RWPE2 (cell line): ENCODE measurements around the gene MAPKAPK3.

Experiments
- ATAC-seq: fragments of 200-7000 bp; cut with Tn5 transposase; 3 replicates; pipeline ENCODE4 v1.9.1; 2021; ENCODE audit warnings: low read depth
- DNase-seq: peaks from one replicate; pipeline ENCODE4 v3.0.0-alpha.2; 2020; ENCODE audit warnings: low spot score
- H3K27ac ChIP-seq: fragments of 450-650 bp; 2 replicates; pipeline ENCODE4 v1.5.1; 2017; ENCODE audit warnings: mild to moderate bottlenecking; ENCODE audit not compliant: poor library complexity, severe bottlenecking
- H3K27me3 ChIP-seq: fragments of 250-450 bp; sonication (Bioruptor Pico); 2 replicates; pipeline ENCODE4 v1.5.1; 2021; ENCODE audit warnings: mild to moderate bottlenecking, moderate library complexity; ENCODE audit not compliant: insufficient read depth, poor library complexity, severe bottlenecking
- H3K36me3 ChIP-seq: fragments of 250-450 bp; sonication (Bioruptor Pico); 2 replicates; pipeline ENCODE4 v1.5.1; 2020; ENCODE audit warnings: low read depth, mild to moderate bottlenecking, moderate library complexity
- H3K4me1 ChIP-seq: fragments of 250-450 bp; sonication (Bioruptor Pico); 2 replicates; pipeline ENCODE4 v1.5.1; 2021; ENCODE audit warnings: mild to moderate bottlenecking, moderate library complexity; ENCODE audit not compliant: insufficient read depth, poor library complexity, severe bottlenecking
- H3K4me3 ChIP-seq: fragments of 250-450 bp; sonication (Bioruptor Pico); 2 replicates; pipeline ENCODE4 v1.5.1; 2021; ENCODE audit warnings: mild to moderate bottlenecking, moderate library complexity; ENCODE audit not compliant: severe bottlenecking
- H3K9me3 ChIP-seq: fragments of 250-450 bp; sonication (Bioruptor Pico); 2 replicates; pipeline ENCODE4 v1.5.1; 2021; ENCODE audit warnings: mild to moderate bottlenecking, moderate library complexity; ENCODE audit not compliant: severe bottlenecking
- TF ChIP-seq, protein P1 (sequence below): fragments of 450-650 bp; IDR thresholded peaks from one replicate; pipeline ENCODE4 v1.5.1; 2017; ENCODE audit warnings: mild to moderate bottlenecking, moderate library complexity; ENCODE audit not compliant: poor library complexity, severe bottlenecking

The MAPKAPK3 gene

GRCh38 chr3:50625231-50626182, 8.6 kb downstream of the MAPKAPK3 start:
- TF ChIP-seq, protein P1, sequence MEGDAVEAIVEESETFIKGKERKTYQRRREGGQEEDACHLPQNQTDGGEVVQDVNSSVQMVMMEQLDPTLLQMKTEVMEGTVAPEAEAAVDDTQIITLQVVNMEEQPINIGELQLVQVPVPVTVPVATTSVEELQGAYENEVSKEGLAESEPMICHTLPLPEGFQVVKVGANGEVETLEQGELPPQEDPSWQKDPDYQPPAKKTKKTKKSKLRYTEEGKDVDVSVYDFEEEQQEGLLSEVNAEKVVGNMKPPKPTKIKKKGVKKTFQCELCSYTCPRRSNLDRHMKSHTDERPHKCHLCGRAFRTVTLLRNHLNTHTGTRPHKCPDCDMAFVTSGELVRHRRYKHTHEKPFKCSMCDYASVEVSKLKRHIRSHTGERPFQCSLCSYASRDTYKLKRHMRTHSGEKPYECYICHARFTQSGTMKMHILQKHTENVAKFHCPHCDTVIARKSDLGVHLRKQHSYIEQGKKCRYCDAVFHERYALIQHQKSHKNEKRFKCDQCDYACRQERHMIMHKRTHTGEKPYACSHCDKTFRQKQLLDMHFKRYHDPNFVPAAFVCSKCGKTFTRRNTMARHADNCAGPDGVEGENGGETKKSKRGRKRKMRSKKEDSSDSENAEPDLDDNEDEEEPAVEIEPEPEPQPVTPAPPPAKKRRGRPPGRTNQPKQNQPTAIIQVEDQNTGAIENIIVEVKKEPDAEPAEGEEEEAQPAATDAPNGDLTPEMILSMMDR: no peak
- H3K9me3 ChIP-seq: no peaks in the 10 kb centered on the region
- H3K36me3 ChIP-seq: peaks cover 22% of the 10 kb centered on the region; the same call in 1 of the 2 replicates
- peaks cover 45% of the 10 kb centered on the region for H3K4me1 ChIP-seq
- no peak overlapping the region for H3K4me3 ChIP-seq
- no peaks in the 10 kb centered on the region for H3K27me3 ChIP-seq
- peak overlapping the region; percentile 70 for H3K27ac ChIP-seq
- no peak for DNase-seq
- no peak for ATAC-seq

DNA sequence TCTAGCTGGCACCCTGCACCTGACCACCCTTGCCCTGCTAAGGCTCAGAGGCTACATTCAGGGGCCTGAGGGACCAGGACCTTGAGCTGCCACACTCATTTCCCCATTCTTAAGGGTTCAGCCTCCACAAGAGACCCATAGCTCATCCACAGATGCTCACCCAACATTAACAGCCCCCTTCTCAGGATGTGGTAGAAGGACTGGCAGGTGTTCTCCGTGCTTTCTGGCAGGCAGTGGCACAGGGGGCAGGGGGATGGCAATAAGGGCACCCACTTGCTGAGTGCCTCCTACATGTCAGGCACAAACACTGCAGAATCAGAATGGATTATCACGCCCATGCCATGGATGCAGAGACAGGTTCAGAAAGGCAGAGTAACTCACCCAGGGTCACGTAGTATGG, 9.4 kb downstream of the MAPKAPK3 start:
- DNase-seq (no peak), ATAC-seq (no peak)
- Histone ChIP-seq H3K9me3 (no peaks in the 10 kb centered on the region), H3K27ac (peak overlapping the region; percentile 70), H3K4me3 (no peak overlapping the region), H3K4me1 (peaks cover 51% of the 10 kb centered on the region), H3K27me3 (no peaks in the 10 kb centered on the region), H3K36me3 (peaks cover 20% of the 10 kb centered on the region; the same call in 1 of the 2 replicates)
- TF ChIP-seq, protein P1: no peak

DNA sequence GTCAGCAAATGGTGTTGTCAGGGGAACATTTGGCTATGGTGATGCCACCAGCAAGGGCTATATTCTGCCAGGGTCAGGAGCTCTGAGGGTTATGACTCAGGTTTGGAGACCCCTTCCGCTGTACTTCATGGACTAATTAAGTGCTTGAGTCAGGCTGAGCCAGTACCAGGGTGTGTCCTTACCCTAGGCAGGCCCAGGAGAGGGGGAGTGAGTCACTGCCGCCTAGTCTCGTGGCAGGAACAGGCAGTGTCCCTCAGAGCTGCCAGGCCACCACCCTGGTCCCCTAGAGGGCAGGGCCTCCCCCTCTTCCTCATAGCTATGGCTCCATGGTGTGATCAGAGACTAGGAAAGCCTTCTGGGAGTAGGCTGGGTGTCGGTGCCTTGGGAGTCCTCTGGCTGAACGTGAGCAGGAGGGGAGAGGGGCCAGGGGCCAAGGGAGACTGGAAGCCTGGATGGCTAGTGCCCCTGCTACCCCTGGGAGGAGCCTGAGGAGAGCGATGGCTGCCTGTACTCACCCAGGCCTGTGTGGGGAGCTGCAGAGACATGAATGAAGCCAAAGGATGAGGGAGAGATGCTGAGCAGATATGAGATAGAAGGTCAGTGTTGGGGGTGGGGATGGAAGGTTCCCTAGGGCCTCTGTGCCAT, 10.6 kb downstream of the MAPKAPK3 start:
- H3K9me3 ChIP-seq: no peaks in the 10 kb centered on the region
- H3K4me3 ChIP-seq: no peak overlapping the region
- peak overlapping the region; percentile 70 for H3K27ac ChIP-seq
- TF ChIP-seq, protein P1: peak; percentile 32
- no peaks in the 10 kb centered on the region for H3K27me3 ChIP-seq
- peaks cover 51% of the 10 kb centered on the region for H3K4me1 ChIP-seq
- peak; percentile 85 for DNase-seq
- H3K36me3 ChIP-seq: peaks cover 16% of the 10 kb centered on the region; the same call in 1 of the 2 replicates
- ATAC-seq: peak; percentile 79

DNA sequence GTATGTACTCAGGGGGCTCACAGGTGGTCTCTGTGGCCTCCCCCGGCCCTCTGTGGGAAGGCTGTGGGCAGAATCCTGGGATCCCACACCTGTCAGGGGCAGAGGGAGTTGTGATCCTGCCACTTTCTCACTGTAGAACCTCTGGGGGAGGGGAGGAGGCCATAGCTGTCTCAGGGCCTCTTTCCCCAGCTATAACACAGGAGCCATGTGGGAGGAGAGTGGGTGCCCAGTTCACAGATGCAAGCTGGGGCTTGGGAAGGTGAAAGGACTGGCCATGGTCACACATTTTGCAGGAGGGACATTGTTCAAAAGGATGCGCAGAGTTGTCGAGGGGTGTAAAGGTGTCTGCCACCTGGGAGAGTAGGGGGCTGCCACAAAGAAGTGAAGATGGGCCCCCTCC, 11.7 kb downstream of the MAPKAPK3 start:
- Histone ChIP-seq H3K4me3 (no peak overlapping the region), H3K36me3 (peaks cover 14% of the 10 kb centered on the region; the same call in 1 of the 2 replicates), H3K27ac (peak overlapping the region; percentile 70), H3K9me3 (no peaks in the 10 kb centered on the region), H3K27me3 (no peaks in the 10 kb centered on the region), H3K4me1 (peaks cover 51% of the 10 kb centered on the region)
- no peak for ATAC-seq
- TF ChIP-seq, protein P1: no peak
- DNase-seq: no peak
